K562 (cell line): ENCODE measurements around the gene ZNF213. TPM values are rescaled to one million over a fixed set of nuclear protein-coding genes. Genes with fewer than 3 reads are reported as not detected.

Experiments used
- ATF1 ChIP-seq, 2 experiments: fragments of 450-650 bp in 1 of 2; IDR thresholded peaks; 2 replicates each; pipeline ENCODE4 v1.6.1; 2016; ENCODE audit warnings: missing compliant biosample characterization in 1 of 2, missing genetic modification characterization in 1 of 2
- E2F3 ChIP-seq: fragments of 250-450 bp; sonication (Bioruptor Pico); IDR thresholded peaks from 2 replicates; pipeline ENCODE4 v1.4.0; 2020; ENCODE audit warnings: mild to moderate bottlenecking
- ETV6 ChIP-seq, 3 experiments: fragments of 150-350 bp in 1 of 3; sonication (generic) in 1 of 3; formaldehyde crosslinking in 1 of 3; IDR thresholded peaks; 2 replicates each; pipeline versions ENCODE4 v1.6.1 to v1.8.0; 2014 to 2022; ENCODE audit warnings: borderline replicate concordance in 2 of 3, low read depth in 2 of 3, antibody characterized with exemption in 1 of 3, low read length in 1 of 3, mild to moderate bottlenecking in 1 of 3, missing genetic modification reagents in 1 of 3
- GTF2A2 ChIP-seq: IDR thresholded peaks from 2 replicates; pipeline ENCODE4 v1.6.1; 2016; ENCODE audit warnings: mild to moderate bottlenecking, missing genetic modification characterization, missing compliant biosample characterization
- HNRNPK ChIP-seq: fragments of 200-400 bp; formaldehyde crosslinking; IDR thresholded peaks from one replicate; pipeline ENCODE4 v1.6.1; 2018; ENCODE audit warnings: mild to moderate bottlenecking, low read depth, low read length; ENCODE audit not compliant: poor library complexity, severe bottlenecking
- JUNB ChIP-seq: fragments of 450-650 bp; formaldehyde crosslinking; conservative IDR thresholded peaks from 2 replicates; pipeline ENCODE4 v1.4.0; 2020; ENCODE audit warnings: mild to moderate bottlenecking
- MBD2 ChIP-seq: sonication (generic); IDR thresholded peaks from 2 replicates; pipeline ENCODE4 v1.6.1; 2016; ENCODE audit warnings: low read depth, borderline replicate concordance
- MYBL2 ChIP-seq, 2 experiments: fragments of 450-650 bp in 1 of 2; sonication (generic) in 1 of 2; formaldehyde crosslinking in 1 of 2; IDR thresholded peaks; 2 replicates each; pipeline versions ENCODE4 v1.6.1 to v1.8.1; 2017 to 2022; ENCODE audit warnings: borderline replicate concordance in 1 of 2, inconsistent platforms in 1 of 2, low read depth in 1 of 2, mild to moderate bottlenecking in 1 of 2, missing genetic modification reagents in 1 of 2, moderate library complexity in 1 of 2
- PPARD ChIP-seq: fragments of 250-450 bp; sonication (Bioruptor Pico); IDR thresholded peaks from 2 replicates; pipeline ENCODE4 v1.8.0; 2022; ENCODE audit warnings: inconsistent platforms, mild to moderate bottlenecking, moderate library complexity
- PRMT5 ChIP-seq: sonication (generic); formaldehyde crosslinking; IDR thresholded peaks from 2 replicates; pipeline ENCODE4 v1.5.0; 2020; ENCODE audit warnings: missing genetic modification reagents
- SLC30A9 ChIP-seq: fragments of 250-450 bp; sonication (Bioruptor Pico); IDR thresholded peaks from 2 replicates; pipeline ENCODE4 v1.8.0; 2022; ENCODE audit warnings: mild to moderate bottlenecking, moderate library complexity
- TCF3 ChIP-seq: sonication (generic); formaldehyde crosslinking; IDR thresholded peaks from 2 replicates; pipeline ENCODE4 v1.4.0; 2020; ENCODE audit warnings: mild to moderate bottlenecking, missing genetic modification reagents
- WHSC1 ChIP-seq: IDR thresholded peaks from one replicate; pipeline ENCODE4 v1.6.1; 2012; ENCODE audit warnings: low read length, control low read depth, inconsistent platforms
- ZFP1 ChIP-seq: fragments of 450-650 bp; formaldehyde crosslinking; IDR thresholded peaks from 2 replicates; pipeline ENCODE4 v1.4.0; 2020; ENCODE audit warnings: mild to moderate bottlenecking, mixed read lengths
- ZFX ChIP-seq: sonication (generic); formaldehyde crosslinking; IDR thresholded peaks from 2 replicates; pipeline ENCODE4 v1.8.0; 2022; ENCODE audit warnings: mild to moderate bottlenecking, missing genetic modification reagents, moderate library complexity
- ZNF12 ChIP-seq: sonication (generic); formaldehyde crosslinking; IDR thresholded peaks from 2 replicates; pipeline ENCODE4 v1.4.0; 2020; ENCODE audit warnings: mild to moderate bottlenecking, missing genetic modification reagents
- ZNF184 ChIP-seq: sonication (generic); formaldehyde crosslinking; IDR thresholded peaks from 2 replicates; pipeline ENCODE4 v1.5.0; 2020; ENCODE audit warnings: missing genetic modification reagents
- polyA plus RNA-seq, 8 experiments: library from polyadenylated mRNA; depleted of rRNA in 4 of 8; stranded (reverse) in 5 of 8; unstranded in 3 of 8; fragments of >200 nt; fragmentation: Nextera tagmentation in 2 of 8; fragmentation: Illumina TruSeq in 1 of 8; extraction: Ambion mirVana in 2 of 8; extraction: Trizol in 1 of 8; gene quantifications; 2 replicates each; pipeline versions ENCODE4 v1.2.1 to v1.2.3, GENCODE V29; 2011 to 2014; ENCODE audit warnings: inconsistent platforms in 1 of 8, missing spikeins in 1 of 8
- total RNA-seq, 7 experiments: library from RNA; depleted of rRNA in 6 of 7; stranded (reverse); fragments of >200 nt in 6 of 7; fragmentation: Illumina TruSeq in 2 of 7; extraction: Trizol in 2 of 7; gene quantifications; 2 replicates each; pipeline versions ENCODE4 v1.2.1 to v1.2.3, GENCODE V29; 2011 to 2021; ENCODE audit warnings: low replicate concordance in 1 of 7
- TF ChIP-seq, protein P1 (sequence below): fragments of 250-450 bp; sonication (Bioruptor Pico); IDR thresholded peaks from 2 replicates; pipeline ENCODE4 v1.4.0; 2020; ENCODE audit warnings: mild to moderate bottlenecking
- TF ChIP-seq, protein P2 (sequence below): sonication (generic); formaldehyde crosslinking; IDR thresholded peaks from 2 replicates; pipeline ENCODE4 v1.8.1; 2023; ENCODE audit warnings: mild to moderate bottlenecking, missing genetic modification reagents
- TF ChIP-seq, protein P3 (sequence below): fragments of 450-650 bp; conservative IDR thresholded peaks from 2 replicates; pipeline ENCODE4 v1.6.1; 2016; ENCODE audit warnings: missing genetic modification characterization, low read depth, mild to moderate bottlenecking, control low read depth, missing compliant biosample characterization
- TF ChIP-seq, protein P4 (sequence below): fragments of 200-800 bp; sonication (Bioruptor generic); IDR thresholded peaks from 2 replicates; pipeline ENCODE4 v1.6.1; 2017; ENCODE audit warnings: missing genetic modification characterization, missing compliant biosample characterization

Gene ZNF213
- total and polyA plus RNA-seq, 9 of the 15 experiments (the other 6 are each of a cell fraction or from before 2014, with no cell fraction given), result 0.49 to 10.0 (median 1.8) TPM

DNA sequence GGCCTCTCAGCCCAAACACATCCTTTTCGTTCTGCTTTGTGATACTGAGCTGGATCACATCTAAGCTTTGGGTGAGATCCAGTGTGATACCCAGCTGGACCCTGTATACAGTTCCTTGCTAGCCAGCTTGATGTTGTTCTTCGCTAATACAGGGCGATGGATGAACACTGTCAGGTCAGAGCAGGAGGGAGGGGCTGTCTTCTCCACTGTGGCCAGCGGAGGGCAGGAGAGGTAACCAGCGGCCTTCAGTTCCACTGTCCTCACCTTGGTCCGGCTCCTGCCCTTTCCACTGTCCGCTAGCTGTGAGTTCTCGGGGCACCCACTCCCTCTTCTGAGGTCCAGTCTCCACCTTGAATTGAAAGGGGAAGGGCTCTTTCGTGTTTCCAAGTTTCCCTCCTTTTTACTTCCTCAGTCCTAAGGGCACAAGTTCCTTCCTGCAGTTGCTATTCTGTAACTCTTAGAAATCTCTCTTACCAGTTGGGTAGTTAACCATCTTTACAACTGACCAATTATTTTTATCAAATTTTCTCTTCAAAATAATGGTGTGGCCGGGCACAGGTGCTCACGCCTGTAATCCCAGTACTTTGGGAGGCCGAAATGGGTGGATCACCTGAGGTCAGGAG lies 3.0 kb upstream of the ZNF213 start (continued):
- TF ChIP-seq, protein P1, sequence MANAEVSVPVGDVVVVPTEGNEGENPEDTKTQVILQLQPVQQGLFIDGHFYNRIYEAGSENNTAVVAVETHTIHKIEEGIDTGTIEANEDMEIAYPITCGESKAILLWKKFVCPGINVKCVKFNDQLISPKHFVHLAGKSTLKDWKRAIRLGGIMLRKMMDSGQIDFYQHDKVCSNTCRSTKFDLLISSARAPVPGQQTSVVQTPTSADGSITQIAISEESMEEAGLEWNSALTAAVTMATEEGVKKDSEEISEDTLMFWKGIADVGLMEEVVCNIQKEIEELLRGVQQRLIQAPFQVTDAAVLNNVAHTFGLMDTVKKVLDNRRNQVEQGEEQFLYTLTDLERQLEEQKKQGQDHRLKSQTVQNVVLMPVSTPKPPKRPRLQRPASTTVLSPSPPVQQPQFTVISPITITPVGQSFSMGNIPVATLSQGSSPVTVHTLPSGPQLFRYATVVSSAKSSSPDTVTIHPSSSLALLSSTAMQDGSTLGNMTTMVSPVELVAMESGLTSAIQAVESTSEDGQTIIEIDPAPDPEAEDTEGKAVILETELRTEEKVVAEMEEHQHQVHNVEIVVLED (CRISPR knock-in tag), result no peak
- TF ChIP-seq ZNF184 (CRISPR knock-in tag) (no peak), ZFP1 (CRISPR knock-in tag) (no peak), TCF3 (CRISPR knock-in tag) (no peak), HNRNPK (no peak), E2F3 (CRISPR knock-in tag) (no peak), PPARD (CRISPR knock-in tag) (no peak), ZFX (CRISPR knock-in tag) (0 out of 2 replicates have a peak, but pooled peaks have one; percentile 28), JUNB (no peak), MYBL2 (IDR thresholded peaks at IDR 0.05; ENCODE audit: low read depth) (no peak), MYBL2 (CRISPR knock-in tag; IDR thresholded peaks at IDR 0.05; ENCODE audit: borderline replicate concordance) (no peak), WHSC1 (no peak), PRMT5 (CRISPR knock-in tag) (no peak), ZNF12 (CRISPR knock-in tag) (no peak), ATF1 (CRISPR knock-in tag; IDR thresholded peaks at IDR 0.05) (no peak), ATF1 (tag; IDR thresholded peaks at IDR 0.05) (0 out of 2 replicates have a peak, but pooled peaks have one; percentile 15), SLC30A9 (CRISPR knock-in tag) (no peak), ETV6 (IDR thresholded peaks at IDR 0.05; ENCODE audit: borderline replicate concordance in 1 of 2, low read depth in 2 of 2, low read length in 1 of 2) (no peak), ETV6 (CRISPR knock-in tag; IDR thresholded peaks at IDR 0.05; ENCODE audit: borderline replicate concordance) (no peak), GTF2A2 (tag) (no peak), MBD2 (no peak)
- TF ChIP-seq, protein P2, sequence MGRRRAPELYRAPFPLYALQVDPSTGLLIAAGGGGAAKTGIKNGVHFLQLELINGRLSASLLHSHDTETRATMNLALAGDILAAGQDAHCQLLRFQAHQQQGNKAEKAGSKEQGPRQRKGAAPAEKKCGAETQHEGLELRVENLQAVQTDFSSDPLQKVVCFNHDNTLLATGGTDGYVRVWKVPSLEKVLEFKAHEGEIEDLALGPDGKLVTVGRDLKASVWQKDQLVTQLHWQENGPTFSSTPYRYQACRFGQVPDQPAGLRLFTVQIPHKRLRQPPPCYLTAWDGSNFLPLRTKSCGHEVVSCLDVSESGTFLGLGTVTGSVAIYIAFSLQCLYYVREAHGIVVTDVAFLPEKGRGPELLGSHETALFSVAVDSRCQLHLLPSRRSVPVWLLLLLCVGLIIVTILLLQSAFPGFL (CRISPR knock-in tag), result no peak
- TF ChIP-seq, protein P3, sequence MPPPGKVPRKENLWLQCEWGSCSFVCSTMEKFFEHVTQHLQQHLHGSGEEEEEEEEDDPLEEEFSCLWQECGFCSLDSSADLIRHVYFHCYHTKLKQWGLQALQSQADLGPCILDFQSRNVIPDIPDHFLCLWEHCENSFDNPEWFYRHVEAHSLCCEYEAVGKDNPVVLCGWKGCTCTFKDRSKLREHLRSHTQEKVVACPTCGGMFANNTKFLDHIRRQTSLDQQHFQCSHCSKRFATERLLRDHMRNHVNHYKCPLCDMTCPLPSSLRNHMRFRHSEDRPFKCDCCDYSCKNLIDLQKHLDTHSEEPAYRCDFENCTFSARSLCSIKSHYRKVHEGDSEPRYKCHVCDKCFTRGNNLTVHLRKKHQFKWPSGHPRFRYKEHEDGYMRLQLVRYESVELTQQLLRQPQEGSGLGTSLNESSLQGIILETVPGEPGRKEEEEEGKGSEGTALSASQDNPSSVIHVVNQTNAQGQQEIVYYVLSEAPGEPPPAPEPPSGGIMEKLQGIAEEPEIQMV, result peak; percentile 99
- TF ChIP-seq, protein P4, sequence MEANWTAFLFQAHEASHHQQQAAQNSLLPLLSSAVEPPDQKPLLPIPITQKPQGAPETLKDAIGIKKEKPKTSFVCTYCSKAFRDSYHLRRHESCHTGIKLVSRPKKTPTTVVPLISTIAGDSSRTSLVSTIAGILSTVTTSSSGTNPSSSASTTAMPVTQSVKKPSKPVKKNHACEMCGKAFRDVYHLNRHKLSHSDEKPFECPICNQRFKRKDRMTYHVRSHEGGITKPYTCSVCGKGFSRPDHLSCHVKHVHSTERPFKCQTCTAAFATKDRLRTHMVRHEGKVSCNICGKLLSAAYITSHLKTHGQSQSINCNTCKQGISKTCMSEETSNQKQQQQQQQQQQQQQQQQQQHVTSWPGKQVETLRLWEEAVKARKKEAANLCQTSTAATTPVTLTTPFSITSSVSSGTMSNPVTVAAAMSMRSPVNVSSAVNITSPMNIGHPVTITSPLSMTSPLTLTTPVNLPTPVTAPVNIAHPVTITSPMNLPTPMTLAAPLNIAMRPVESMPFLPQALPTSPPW (CRISPR knock-in tag), result peak; percentile 54; the same call in 1 of the 2 replicates
